NOMO-1 treated with DMSO at 0.1 percent for 48 hours (cell line): Measurements from ENCODE around the gene HIPK3.
"Not testable (repeated sequence)": the region's sequence is repeated elsewhere in the genome, so short reads cannot be mapped to it uniquely, and the experiment has no call there.

Source experiments
- DNase-seq: peaks from one replicate; lab custom pipeline; 2025; ENCODE audit not compliant: unreplicated experiment; lab: John Stamatoyannopoulos, UW

Gene HIPK3

GRCh38 chr11:33347490-33348125 is 90.4 kb downstream of the HIPK3 start:
- no peak for DNase-seq

GRCh38 chr11:33350287-33350686 is 93.1 kb downstream of the HIPK3 start:
- no peak for DNase-seq

GRCh38 chr11:33358150-33358831 is 101.1 kb downstream of the HIPK3 start:
- no peak for DNase-seq

GRCh38 chr11:33360642-33361041 is 103.5 kb downstream of the HIPK3 start:
- DNase-seq, result no peak

GRCh38 chr11:33362051-33362910 is 105.1 kb downstream of the HIPK3 start:
- peak; percentile 66 for DNase-seq

GRCh38 chr11:33366918-33367317 is 109.7 kb downstream of the HIPK3 start:
- no peak for DNase-seq

- not testable (repeated sequence) for DNase-seq
These were observed 111.3 kb downstream of the HIPK3 start for GRCh38 chr11:33368475-33368874.

- DNase-seq, result no peak
These were observed 111.8 kb downstream of the HIPK3 start for GRCh38 chr11:33368931-33369330.

- no peak for DNase-seq
These were observed 116.5 kb downstream of the HIPK3 start for GRCh38 chr11:33373636-33374035.

- DNase-seq, result no peak
These were observed 118.1 kb downstream of the HIPK3 start for GRCh38 chr11:33375236-33375635.

- DNase-seq, result no peak
These were observed 118.6 kb downstream of the HIPK3 start, which contains the start of gene KIAA1549L for GRCh38 chr11:33375688-33376311. TSS of gene KIAA1549L (plus strand) at chr11:33376108.

- DNase-seq, result no peak
These were observed 119.4 kb downstream of the HIPK3 start for GRCh38 chr11:33376331-33377310.

- DNase-seq, result no peak
These were observed 120.5 kb downstream of the HIPK3 start for GRCh38 chr11:33377412-33378370.

- no peak for DNase-seq
These were observed 122.8 kb downstream of the HIPK3 start for GRCh38 chr11:33379947-33380346.

GRCh38 chr11:33383075-33383919 is 126.1 kb downstream of the HIPK3 start:
- no peak for DNase-seq

- no peak for DNase-seq
These were observed 126.7 kb downstream of the HIPK3 start for GRCh38 chr11:33383920-33384209.

- no peak for DNase-seq
These were observed 127.0 kb downstream of the HIPK3 start for GRCh38 chr11:33384220-33384619.

GRCh38 chr11:33387581-33387980 is 130.4 kb downstream of the HIPK3 start:
- peak; percentile 27 for DNase-seq
